MM.1S (cell line): ENCODE measurements around the gene TBC1D14.

Experiments
- DNase-seq: peaks from one replicate; pipeline ENCODE4 v3.0.0-alpha.2; 2015
- H2AFZ ChIP-seq: fragments of 300-600 bp; sonication (generic); 2 replicates; pipeline ENCODE4 v1.6.0; 2016; ENCODE audit warnings: antibody characterized with exemption, low read length
- H3F3A ChIP-seq: fragments of 300-600 bp; sonication (generic); 2 replicates; pipeline ENCODE4 v1.6.1; 2016; ENCODE audit warnings: mild to moderate bottlenecking, antibody characterized with exemption, low read length, moderate library complexity, mixed read lengths; ENCODE audit not compliant: insufficient read depth
- H3K27ac ChIP-seq: fragments of 300-600 bp; sonication (generic); 2 replicates; pipeline ENCODE4 v1.5.1; 2016; ENCODE audit warnings: mild to moderate bottlenecking, low read length
- H3K27me3 ChIP-seq: fragments of 300-600 bp; sonication (generic); replicated peaks from 2 replicates; pipeline ENCODE4 v1.6.0; 2016; ENCODE audit warnings: low read length; ENCODE audit not compliant: insufficient read depth
- H3K36me3 ChIP-seq: fragments of 300-600 bp; sonication (generic); replicated peaks from 2 replicates; pipeline ENCODE4 v1.6.1; 2016; ENCODE audit warnings: mild to moderate bottlenecking, low read length, mixed read lengths; ENCODE audit not compliant: insufficient read depth
- H3K4me1 ChIP-seq: fragments of 300-600 bp; sonication (generic); 2 replicates; pipeline ENCODE4 v1.6.1; 2016; ENCODE audit warnings: low read length, mixed read lengths
- H3K4me2 ChIP-seq: fragments of 300-600 bp; sonication (generic); 2 replicates; pipeline ENCODE4 v1.6.0; 2016; ENCODE audit warnings: low read depth, low read length
- H3K4me3 ChIP-seq: fragments of 300-600 bp; sonication (generic); 2 replicates; pipeline ENCODE4 v1.5.1; 2016; ENCODE audit warnings: low read length, mixed read lengths
- H3K79me2 ChIP-seq: fragments of 300-600 bp; sonication (generic); 2 replicates; pipeline ENCODE4 v1.6.1; 2016; ENCODE audit warnings: mixed run types, low read length, mixed read lengths
- H3K9ac ChIP-seq: fragments of 300-600 bp; sonication (generic); 2 replicates; pipeline ENCODE4 v1.6.1; 2016; ENCODE audit warnings: low read length, mixed read lengths
- H3K9me2 ChIP-seq: fragments of 300-600 bp; sonication (generic); replicated peaks from 2 replicates; pipeline ENCODE4 v1.6.1; 2016; ENCODE audit warnings: mild to moderate bottlenecking, low read length, mixed read lengths; ENCODE audit not compliant: insufficient read depth
- H3K9me3 ChIP-seq: fragments of 300-600 bp; sonication (generic); replicated peaks from 2 replicates; pipeline ENCODE4 v1.6.1; 2016; ENCODE audit warnings: mild to moderate bottlenecking, low read length, mixed read lengths; ENCODE audit not compliant: insufficient read depth
- H4K20me1 ChIP-seq: fragments of 300-600 bp; sonication (generic); 2 replicates; pipeline ENCODE4 v1.6.1; 2016; ENCODE audit warnings: mild to moderate bottlenecking, low read length, moderate library complexity, mixed read lengths; ENCODE audit not compliant: insufficient read depth
- EZH2 ChIP-seq: fragments of 300-600 bp; sonication (generic); optimal IDR thresholded peaks from 2 replicates; pipeline ENCODE3; 2017; ENCODE audit warnings: low read depth, mild to moderate bottlenecking, antibody characterized with exemption, low read length, mixed read lengths
- EZH2phosphoT487 ChIP-seq: fragments of 300-600 bp; sonication (generic); IDR thresholded peaks from 2 replicates; pipeline ENCODE4 v1.6.1; 2018; ENCODE audit warnings: antibody characterized with exemption, low read length
- TF ChIP-seq, protein P1 (sequence below): fragments of 300-600 bp; sonication (generic); IDR thresholded peaks from 2 replicates; pipeline ENCODE4 v1.5.1; 2016; ENCODE audit warnings: antibody characterized with exemption, low read length, mixed read lengths

The TBC1D14 gene

DNA sequence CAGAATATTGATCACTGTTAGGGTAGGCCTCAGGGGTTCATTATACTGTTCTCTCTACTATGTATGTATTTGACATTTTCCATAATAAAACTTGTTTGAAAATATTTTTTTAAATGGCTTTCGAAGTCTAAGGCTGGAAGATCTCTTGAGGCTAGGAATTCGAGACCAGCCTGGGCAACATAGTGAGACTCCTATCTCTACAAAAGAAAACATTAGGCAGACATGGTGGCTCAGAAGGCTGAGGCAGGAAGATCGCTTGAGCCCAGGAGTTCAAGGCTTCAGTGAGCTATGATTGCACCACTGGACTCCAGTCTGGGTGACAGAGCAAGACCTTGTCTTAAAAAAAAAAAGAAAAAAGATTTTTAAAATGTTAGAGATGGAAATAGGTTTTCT is 15.5 kb upstream of the TBC1D14 start:
- Histone ChIP-seq H3F3A (no peaks in the 10 kb centered on the region), H3K79me2 (no peaks in the 10 kb centered on the region), H3K27ac (no peak overlapping the region), H3K4me3 (no peak overlapping the region), H3K9me3 (no peaks in the 10 kb centered on the region), H3K4me1 (no peaks in the 10 kb centered on the region), H2AFZ (no peak overlapping the region), H3K36me3 (no peaks in the 10 kb centered on the region), H3K27me3 (no peaks in the 10 kb centered on the region), H3K4me2 (no peak overlapping the region), H4K20me1 (no peaks in the 10 kb centered on the region), H3K9me2 (no peaks in the 10 kb centered on the region), H3K9ac (no peak overlapping the region)
- no peak for DNase-seq
- TF ChIP-seq EZH2: no peak
- TF ChIP-seq, protein P1, sequence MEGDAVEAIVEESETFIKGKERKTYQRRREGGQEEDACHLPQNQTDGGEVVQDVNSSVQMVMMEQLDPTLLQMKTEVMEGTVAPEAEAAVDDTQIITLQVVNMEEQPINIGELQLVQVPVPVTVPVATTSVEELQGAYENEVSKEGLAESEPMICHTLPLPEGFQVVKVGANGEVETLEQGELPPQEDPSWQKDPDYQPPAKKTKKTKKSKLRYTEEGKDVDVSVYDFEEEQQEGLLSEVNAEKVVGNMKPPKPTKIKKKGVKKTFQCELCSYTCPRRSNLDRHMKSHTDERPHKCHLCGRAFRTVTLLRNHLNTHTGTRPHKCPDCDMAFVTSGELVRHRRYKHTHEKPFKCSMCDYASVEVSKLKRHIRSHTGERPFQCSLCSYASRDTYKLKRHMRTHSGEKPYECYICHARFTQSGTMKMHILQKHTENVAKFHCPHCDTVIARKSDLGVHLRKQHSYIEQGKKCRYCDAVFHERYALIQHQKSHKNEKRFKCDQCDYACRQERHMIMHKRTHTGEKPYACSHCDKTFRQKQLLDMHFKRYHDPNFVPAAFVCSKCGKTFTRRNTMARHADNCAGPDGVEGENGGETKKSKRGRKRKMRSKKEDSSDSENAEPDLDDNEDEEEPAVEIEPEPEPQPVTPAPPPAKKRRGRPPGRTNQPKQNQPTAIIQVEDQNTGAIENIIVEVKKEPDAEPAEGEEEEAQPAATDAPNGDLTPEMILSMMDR: no peak
- TF ChIP-seq EZH2phosphoT487: no peak

DNA sequence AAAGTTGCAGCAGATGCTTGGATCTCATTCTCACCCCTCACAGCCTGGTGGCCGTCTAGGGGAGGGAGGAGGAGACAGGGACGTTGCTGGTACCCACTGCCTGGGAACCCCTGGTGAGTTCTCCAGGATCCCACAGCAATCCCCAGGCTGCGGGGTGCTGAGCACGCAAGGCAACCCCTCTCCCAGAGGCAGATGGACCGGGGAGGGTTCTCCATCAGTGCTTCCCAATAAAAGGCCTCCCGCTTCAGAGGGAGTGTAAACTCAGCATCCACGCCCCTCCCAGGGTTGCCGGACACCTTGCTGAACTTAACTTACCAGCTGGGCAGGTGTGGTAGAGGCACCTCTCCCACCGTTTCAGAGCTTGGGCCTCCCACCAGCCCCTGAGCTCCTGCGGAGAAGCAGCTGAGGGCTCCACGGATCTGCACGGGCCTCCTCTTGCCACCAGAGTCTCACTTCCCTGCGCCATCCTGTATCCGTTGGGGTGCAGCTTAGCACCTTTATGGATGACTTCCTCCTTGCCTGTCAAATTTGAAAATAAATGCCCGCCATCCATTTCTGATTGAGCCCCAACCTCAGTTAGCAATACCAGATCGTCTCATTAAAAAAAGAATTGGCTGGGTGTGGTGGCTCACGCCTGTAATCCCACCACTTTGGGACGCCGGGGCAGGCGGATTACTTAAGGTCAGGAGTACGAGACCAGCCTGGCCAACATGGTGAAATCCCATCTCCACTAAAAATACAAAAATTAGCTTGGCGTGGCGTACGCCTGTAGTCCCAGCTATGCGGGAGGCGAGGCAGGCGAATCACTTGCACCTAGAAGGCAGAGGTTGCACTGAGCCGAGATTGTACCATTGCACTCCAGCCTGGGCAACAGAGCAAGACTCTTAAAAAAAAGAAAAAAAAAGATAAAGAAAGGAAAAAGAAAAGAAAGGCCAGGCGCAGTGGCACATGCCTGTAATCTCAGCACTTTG is 14.8 kb upstream of the TBC1D14 start:
- no peak overlapping the region for H3K4me3 ChIP-seq
- H3K4me1 ChIP-seq: no peaks in the 10 kb centered on the region
- H4K20me1 ChIP-seq: no peaks in the 10 kb centered on the region
- TF ChIP-seq EZH2phosphoT487 (no peak), EZH2 (no peak)
- TF ChIP-seq, protein P1: no peak
- H3K9me3 ChIP-seq: no peaks in the 10 kb centered on the region
- H2AFZ ChIP-seq: no peak overlapping the region
- H3K79me2 ChIP-seq: no peaks in the 10 kb centered on the region
- no peak overlapping the region for H3K27ac ChIP-seq
- H3K36me3 ChIP-seq: no peaks in the 10 kb centered on the region
- H3K27me3 ChIP-seq: no peaks in the 10 kb centered on the region
- no peak overlapping the region for H3K4me2 ChIP-seq
- no peaks in the 10 kb centered on the region for H3K9me2 ChIP-seq
- no peaks in the 10 kb centered on the region for H3F3A ChIP-seq
- no peak for DNase-seq
- H3K9ac ChIP-seq: no peak overlapping the region

DNA sequence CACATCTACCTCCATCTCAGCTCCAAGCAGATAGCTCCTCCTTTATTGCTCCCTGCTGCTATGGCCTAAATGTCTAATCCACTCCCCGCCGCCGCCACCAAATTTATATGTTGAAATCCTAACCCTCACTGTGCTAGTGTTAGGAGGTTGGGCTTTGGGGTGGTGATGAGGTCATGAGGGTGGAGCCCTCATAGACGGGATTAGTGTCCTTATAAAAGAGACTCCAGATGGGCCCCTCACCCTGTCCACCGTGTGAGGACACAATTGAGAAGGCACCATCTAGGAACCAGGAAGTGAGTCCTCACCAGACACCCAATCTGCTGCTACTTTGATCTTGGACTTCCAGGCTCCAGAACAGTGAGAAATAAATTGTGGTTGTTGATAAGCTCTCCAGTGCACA is 13.6 kb upstream of the TBC1D14 start:
- Histone ChIP-seq H3F3A (no peaks in the 10 kb centered on the region), H3K4me1 (no peaks in the 10 kb centered on the region), H3K27ac (no peak overlapping the region), H3K9me2 (no peaks in the 10 kb centered on the region), H3K27me3 (no peaks in the 10 kb centered on the region), H3K9me3 (no peaks in the 10 kb centered on the region), H3K9ac (no peak overlapping the region), H3K79me2 (no peaks in the 10 kb centered on the region), H3K4me2 (no peak overlapping the region), H3K4me3 (no peak overlapping the region), H2AFZ (no peak overlapping the region), H4K20me1 (no peaks in the 10 kb centered on the region), H3K36me3 (no peaks in the 10 kb centered on the region)
- TF ChIP-seq, protein P1: no peak
- TF ChIP-seq EZH2 (no peak), EZH2phosphoT487 (no peak)
- no peak for DNase-seq
